Chondrocyte (in vitro differentiated cells): ENCODE results near the gene HP1BP3. TPM values are rescaled to one million over a fixed set of nuclear protein-coding genes. Genes with fewer than 3 reads are reported as not detected.

Source experiments
- DNase-seq: peaks from one replicate; pipeline ENCODE4 v3.0.0; 2021; ENCODE audit warnings: mixed read lengths, low spot score
- H3K27ac Mint-ChIP-seq: one replicate; pipeline ENCODE4 v1.8.0; 2021; ENCODE audit warnings: mild to moderate bottlenecking, moderate library complexity, mixed read lengths; ENCODE audit not compliant: unreplicated experiment
- H3K27me3 Mint-ChIP-seq: 2 replicates; pipeline ENCODE4 v1.8.0; 2021; ENCODE audit warnings: low read depth, mixed read lengths
- H3K36me3 Mint-ChIP-seq: 2 replicates; pipeline ENCODE4 v1.8.0; 2021; ENCODE audit warnings: low read depth, mixed read lengths
- H3K4me1 Mint-ChIP-seq: 2 replicates; pipeline ENCODE4 v1.8.0; 2021; ENCODE audit warnings: low read depth, mild to moderate bottlenecking, mixed read lengths
- H3K4me3 Mint-ChIP-seq: one replicate; pipeline ENCODE4 v1.8.0; 2021; ENCODE audit warnings: mild to moderate bottlenecking, moderate library complexity, mixed read lengths; ENCODE audit not compliant: unreplicated experiment
- H3K9me3 Mint-ChIP-seq: 2 replicates; pipeline ENCODE4 v1.8.0; 2021; ENCODE audit warnings: low read depth, mixed read lengths
- total RNA-seq: library from RNA; stranded (reverse); gene quantifications from 3 replicates; pipeline ENCODE4 v1.2.1, GENCODE V29; 2021
- TF ChIP-seq, protein P1 (sequence below): fragments of 200-600 bp; sonication (generic); IDR thresholded peaks from 2 replicates; pipeline ENCODE4 v1.5.0; 2021; ENCODE audit warnings: antibody characterized with exemption, mild to moderate bottlenecking, moderate library complexity

HP1BP3 gene
- total RNA-seq, 1 donor from 2014 or later: 182 TPM

DNA sequence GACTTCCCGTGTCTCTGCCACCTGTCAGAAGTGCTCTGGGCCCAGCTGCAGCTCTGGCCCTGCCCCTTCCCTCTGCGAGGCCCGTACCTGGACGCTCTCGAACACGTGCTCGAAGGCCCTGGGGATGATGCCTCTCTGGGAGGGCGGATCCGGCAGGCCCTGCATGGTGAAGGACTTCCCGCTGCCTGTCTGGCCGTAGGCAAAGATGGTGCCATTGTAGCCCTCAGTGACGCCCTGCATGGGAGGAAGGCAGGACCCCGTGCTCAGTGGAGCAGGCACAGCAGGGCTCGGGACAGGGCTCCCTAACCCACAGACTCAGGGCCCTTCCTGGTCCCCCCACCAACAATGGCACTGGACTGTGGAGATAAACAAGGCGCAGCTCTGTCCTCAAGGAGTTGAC lies 71.7 kb downstream of the HP1BP3 start:
- Mint-ChIP-seq H3K27ac (no peak overlapping the region), H3K27me3 (peaks cover 3% of the 10 kb centered on the region), H3K4me3 (no peak overlapping the region), H3K4me1 (peaks cover 6% of the 10 kb centered on the region), H3K36me3 (no peaks in the 10 kb centered on the region), H3K9me3 (no peaks in the 10 kb centered on the region)
- DNase-seq: no peak
- TF ChIP-seq, protein P1, sequence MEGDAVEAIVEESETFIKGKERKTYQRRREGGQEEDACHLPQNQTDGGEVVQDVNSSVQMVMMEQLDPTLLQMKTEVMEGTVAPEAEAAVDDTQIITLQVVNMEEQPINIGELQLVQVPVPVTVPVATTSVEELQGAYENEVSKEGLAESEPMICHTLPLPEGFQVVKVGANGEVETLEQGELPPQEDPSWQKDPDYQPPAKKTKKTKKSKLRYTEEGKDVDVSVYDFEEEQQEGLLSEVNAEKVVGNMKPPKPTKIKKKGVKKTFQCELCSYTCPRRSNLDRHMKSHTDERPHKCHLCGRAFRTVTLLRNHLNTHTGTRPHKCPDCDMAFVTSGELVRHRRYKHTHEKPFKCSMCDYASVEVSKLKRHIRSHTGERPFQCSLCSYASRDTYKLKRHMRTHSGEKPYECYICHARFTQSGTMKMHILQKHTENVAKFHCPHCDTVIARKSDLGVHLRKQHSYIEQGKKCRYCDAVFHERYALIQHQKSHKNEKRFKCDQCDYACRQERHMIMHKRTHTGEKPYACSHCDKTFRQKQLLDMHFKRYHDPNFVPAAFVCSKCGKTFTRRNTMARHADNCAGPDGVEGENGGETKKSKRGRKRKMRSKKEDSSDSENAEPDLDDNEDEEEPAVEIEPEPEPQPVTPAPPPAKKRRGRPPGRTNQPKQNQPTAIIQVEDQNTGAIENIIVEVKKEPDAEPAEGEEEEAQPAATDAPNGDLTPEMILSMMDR: no peak

DNA sequence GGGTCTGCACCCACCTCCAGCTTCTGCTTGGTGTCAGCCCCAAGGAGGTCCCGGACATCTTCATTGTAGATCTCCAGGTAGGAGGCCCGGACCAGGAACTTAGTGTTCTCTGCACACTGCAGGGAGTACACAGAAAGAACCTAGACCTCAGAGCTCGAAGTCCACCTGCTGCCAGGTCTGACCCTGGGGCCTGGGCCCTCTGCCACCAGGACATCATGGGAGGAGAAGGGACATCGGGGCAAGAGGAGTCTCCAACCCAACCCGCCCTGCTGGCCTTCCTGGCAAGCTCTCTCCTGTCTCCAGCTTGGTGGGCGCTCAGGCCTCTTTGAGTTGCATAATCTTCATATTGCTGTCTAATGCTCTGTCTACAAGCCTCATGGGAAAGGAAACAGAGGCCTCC lies 73.7 kb downstream of the HP1BP3 start:
- Mint-ChIP-seq H3K27me3 (peaks cover 3% of the 10 kb centered on the region), H3K4me3 (no peak overlapping the region), H3K27ac (no peak overlapping the region), H3K36me3 (no peaks in the 10 kb centered on the region), H3K9me3 (no peaks in the 10 kb centered on the region), H3K4me1 (peaks cover 6% of the 10 kb centered on the region)
- DNase-seq: no peak
- TF ChIP-seq, protein P1: no peak

DNA sequence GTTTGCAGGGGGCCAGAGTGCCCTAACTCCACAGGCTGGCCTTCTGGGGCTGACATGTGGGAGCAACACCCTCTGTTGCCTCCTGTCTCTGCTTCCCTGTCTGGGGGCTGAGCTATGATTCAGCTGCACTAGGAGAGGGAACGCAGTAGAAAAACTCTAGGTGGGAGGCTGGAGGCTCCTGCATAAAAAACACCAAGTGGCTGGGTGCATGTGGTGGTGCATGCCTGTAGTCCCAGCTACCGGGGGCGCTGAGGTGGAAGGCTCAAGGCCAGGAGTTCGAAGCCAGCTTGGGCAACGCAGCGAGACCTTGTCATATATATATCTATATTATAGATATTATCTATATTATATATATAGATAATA lies 74.9 kb downstream of the HP1BP3 start:
- TF ChIP-seq, protein P1: no peak
- Mint-ChIP-seq H3K9me3 (no peaks in the 10 kb centered on the region), H3K4me3 (no peak overlapping the region), H3K36me3 (no peaks in the 10 kb centered on the region), H3K4me1 (peaks cover 3% of the 10 kb centered on the region), H3K27ac (no peak overlapping the region), H3K27me3 (peaks cover 3% of the 10 kb centered on the region)
- DNase-seq: no peak

DNA sequence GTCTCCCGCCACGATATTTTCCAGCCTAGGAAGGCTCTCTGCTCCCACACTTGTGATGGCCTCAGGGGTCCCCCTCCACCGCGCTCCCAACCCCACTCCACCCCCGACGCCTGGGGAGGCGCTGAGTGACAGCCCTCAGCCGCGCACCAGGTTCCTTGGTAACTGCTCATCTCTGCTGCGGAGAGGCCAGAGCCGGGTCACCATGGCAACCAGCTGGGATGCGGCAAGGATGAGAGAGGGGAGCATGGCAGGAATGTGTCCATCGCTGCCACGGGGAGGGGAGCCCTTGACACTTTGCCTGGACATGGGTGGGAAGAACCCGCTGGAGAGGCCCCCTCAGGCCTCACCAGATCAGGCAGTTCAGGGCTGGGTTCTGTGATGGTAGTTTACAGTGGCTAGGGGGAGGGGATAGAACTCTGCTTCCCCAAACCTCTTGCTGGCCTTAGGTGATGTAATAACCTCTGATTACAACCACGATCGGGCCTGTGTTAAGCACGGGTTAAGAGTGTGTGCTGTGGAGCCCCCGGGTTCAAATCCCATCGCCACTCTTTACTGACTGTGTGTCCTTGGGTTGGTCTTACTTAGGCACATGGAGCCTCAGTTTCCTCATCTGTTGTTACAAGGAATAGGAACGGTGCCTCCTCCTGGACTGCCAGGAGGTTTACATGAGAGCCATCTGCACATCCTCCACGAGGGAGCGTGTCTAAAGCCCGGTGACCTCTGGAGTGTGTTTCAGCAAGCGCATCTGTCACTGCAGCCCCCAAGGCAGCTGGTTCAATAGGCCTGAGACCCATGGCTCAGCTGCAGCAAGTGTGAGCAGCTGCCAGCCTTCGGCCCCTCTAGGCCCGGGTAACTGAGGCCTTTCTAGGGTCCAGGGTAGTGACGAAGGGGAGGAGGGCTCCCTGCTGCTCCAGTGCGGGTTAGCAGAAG lies 75.6 kb downstream of the HP1BP3 start:
- Mint-ChIP-seq H3K27ac (no peak overlapping the region), H3K4me3 (no peak overlapping the region), H3K36me3 (no peaks in the 10 kb centered on the region), H3K4me1 (no peaks in the 10 kb centered on the region), H3K27me3 (peaks cover 3% of the 10 kb centered on the region), H3K9me3 (no peaks in the 10 kb centered on the region)
- DNase-seq: no peak
- TF ChIP-seq, protein P1: peak; percentile 27

DNA sequence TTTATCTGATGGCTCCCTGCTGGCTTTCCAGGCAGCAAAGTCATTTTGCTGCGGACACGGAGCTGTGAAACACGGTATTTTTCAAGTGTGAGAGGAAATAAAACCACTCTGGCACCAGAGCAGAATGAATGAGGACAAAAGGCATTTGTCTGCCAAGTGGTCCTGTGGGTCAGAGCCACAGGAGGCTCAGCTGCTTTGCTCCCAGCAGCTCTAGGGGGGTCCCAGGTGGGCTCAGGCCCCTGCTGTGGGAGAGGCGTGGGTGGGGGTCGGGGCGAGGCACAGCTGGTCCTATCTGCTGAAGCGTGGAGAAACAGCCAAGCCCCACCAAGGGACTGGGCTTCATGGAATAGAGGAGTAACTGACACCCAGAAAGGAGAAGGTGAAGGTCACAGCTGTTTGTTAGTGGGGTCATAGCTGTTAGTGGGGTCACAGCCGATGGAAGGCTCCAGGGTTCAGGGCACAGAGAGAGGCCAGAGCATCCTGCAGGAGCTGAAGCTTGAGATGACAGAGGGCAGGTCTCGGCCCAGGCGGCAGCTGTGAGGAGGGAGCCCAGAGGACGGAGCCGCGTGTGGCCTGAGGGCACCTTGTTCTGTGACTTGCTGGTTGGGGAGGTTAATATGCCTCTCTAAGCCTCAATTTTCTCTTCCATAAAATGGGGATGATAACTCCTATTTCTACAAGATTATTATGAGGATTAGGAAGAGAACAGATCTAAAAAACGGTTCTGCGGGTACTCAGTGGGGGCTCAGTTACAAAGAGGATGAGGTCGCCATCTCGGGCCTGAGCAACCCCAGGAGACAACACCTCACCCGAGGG lies 76.4 kb downstream of the HP1BP3 start:
- Mint-ChIP-seq H3K36me3 (no peaks in the 10 kb centered on the region), H3K27ac (no peak overlapping the region)
- DNase-seq: no peak

More for the DNA sequence above, 76.4 kb downstream of the HP1BP3 start:
- no peaks in the 10 kb centered on the region for H3K4me1 Mint-ChIP-seq
- no peaks in the 10 kb centered on the region for H3K9me3 Mint-ChIP-seq
- TF ChIP-seq, protein P1: no peak
- no peaks in the 10 kb centered on the region for H3K27me3 Mint-ChIP-seq
- H3K4me3 Mint-ChIP-seq: no peak overlapping the region
